ENCODE data around the gene PTPRN2. TPM values are rescaled to one million over a fixed set of nuclear protein-coding genes. Genes with fewer than 3 reads are reported as not detected.

Gene PTPRN2
- total and polyA plus RNA-seq, 4 donors: 18.1 to 69.9 (median 50.4) TPM

GRCh38 chr7:158107806-158108205 is 479.8 kb downstream of the PTPRN2 start:
- WGBS (ENCODE audit: insufficient coverage): 79% methylated on average over 2 of the region's 2 CpGs
- Histone ChIP-seq H3K36me3 (ENCODE audit: control insufficient read depth, insufficient read depth, low read length) (peaks cover 25% of the 10 kb centered on the region), H3K4me3 (ENCODE audit: low read depth, low read length) (no peak overlapping the region), H3K27ac (ENCODE audit: low read depth, low read length) (no peak overlapping the region), H3K9me3 (ENCODE audit: control insufficient read depth, insufficient read depth, low read length) (no peaks in the 10 kb centered on the region), H3K27me3 (ENCODE audit: control insufficient read depth, insufficient read depth, low read length) (no peaks in the 10 kb centered on the region), H3K4me1 (ENCODE audit: control insufficient read depth, insufficient read depth, low read length) (peaks cover 4% of the 10 kb centered on the region)
- DNase-seq (ENCODE audit: low read depth in 4 of 6, low spot score in 6 of 6): no peak

GRCh38 chr7:158106272-158106671 is 481.4 kb downstream of the PTPRN2 start:
- WGBS (ENCODE audit: insufficient coverage): 64% methylated on average over 2 of the region's 3 CpGs

GRCh38 chr7:158103378-158103777 is 484.2 kb downstream of the PTPRN2 start:
- no peak overlapping the region for H3K4me3 ChIP-seq (ENCODE audit: low read depth, low read length)
- no peak overlapping the region for H3K27ac ChIP-seq (ENCODE audit: low read depth, low read length)
- peaks cover under 1% of the 10 kb centered on the region for H3K4me1 ChIP-seq (ENCODE audit: control insufficient read depth, insufficient read depth, low read length)
- H3K36me3 ChIP-seq (ENCODE audit: control insufficient read depth, insufficient read depth, low read length): peaks cover 13% of the 10 kb centered on the region
- no peak for DNase-seq (ENCODE audit: low read depth in 4 of 6, low spot score in 6 of 6)
- H3K9me3 ChIP-seq (ENCODE audit: control insufficient read depth, insufficient read depth, low read length): no peaks in the 10 kb centered on the region
- H3K27me3 ChIP-seq (ENCODE audit: control insufficient read depth, insufficient read depth, low read length): no peaks in the 10 kb centered on the region
- 97% methylated on average over 6 of the region's 7 CpGs for WGBS (ENCODE audit: insufficient coverage)

More at GRCh38 chr7:158106272-158106671, 481.4 kb downstream of the PTPRN2 start:
- Histone ChIP-seq H3K9me3 (ENCODE audit: control insufficient read depth, insufficient read depth, low read length) (no peaks in the 10 kb centered on the region), H3K36me3 (ENCODE audit: control insufficient read depth, insufficient read depth, low read length) (peaks cover 23% of the 10 kb centered on the region), H3K4me1 (ENCODE audit: control insufficient read depth, insufficient read depth, low read length) (peaks cover 4% of the 10 kb centered on the region), H3K4me3 (ENCODE audit: low read depth, low read length) (no peak overlapping the region), H3K27ac (ENCODE audit: low read depth, low read length) (no peak overlapping the region), H3K27me3 (ENCODE audit: control insufficient read depth, insufficient read depth, low read length) (no peaks in the 10 kb centered on the region)
- DNase-seq (ENCODE audit: low read depth in 4 of 6, low spot score in 6 of 6): no peak

- Histone ChIP-seq H3K4me3 (ENCODE audit: low read depth, low read length) (no peak overlapping the region), H3K4me1 (ENCODE audit: control insufficient read depth, insufficient read depth, low read length) (peaks cover 5% of the 10 kb centered on the region), H3K36me3 (ENCODE audit: control insufficient read depth, insufficient read depth, low read length) (peaks cover 18% of the 10 kb centered on the region), H3K27ac (ENCODE audit: low read depth, low read length) (no peak overlapping the region), H3K9me3 (ENCODE audit: control insufficient read depth, insufficient read depth, low read length) (no peaks in the 10 kb centered on the region), H3K27me3 (ENCODE audit: control insufficient read depth, insufficient read depth, low read length) (no peaks in the 10 kb centered on the region)
- DNase-seq (ENCODE audit: low read depth in 4 of 6, low spot score in 6 of 6): no peak
- 93% methylated on average over 9 of the region's 9 CpGs for WGBS (ENCODE audit: insufficient coverage)
Measured at GRCh38 chr7:158102897-158103296, 484.7 kb downstream of the PTPRN2 start.

- H3K27ac ChIP-seq (ENCODE audit: low read depth, low read length): no peak overlapping the region
- 85% methylated on average over 14 of the region's 14 CpGs for WGBS (ENCODE audit: insufficient coverage)
- DNase-seq (ENCODE audit: low read depth in 4 of 6, low spot score in 6 of 6): no peak
- peaks cover 11% of the 10 kb centered on the region for H3K4me1 ChIP-seq (ENCODE audit: control insufficient read depth, insufficient read depth, low read length)
- H3K27me3 ChIP-seq (ENCODE audit: control insufficient read depth, insufficient read depth, low read length): no peaks in the 10 kb centered on the region
- H3K36me3 ChIP-seq (ENCODE audit: control insufficient read depth, insufficient read depth, low read length): peaks cover 16% of the 10 kb centered on the region
- no peaks in the 10 kb centered on the region for H3K9me3 ChIP-seq (ENCODE audit: control insufficient read depth, insufficient read depth, low read length)
- H3K4me3 ChIP-seq (ENCODE audit: low read depth, low read length): no peak overlapping the region
Measured at GRCh38 chr7:158101821-158102450, 485.7 kb downstream of the PTPRN2 start.

- Histone ChIP-seq H3K4me3 (ENCODE audit: low read depth, low read length) (no peak overlapping the region), H3K4me1 (ENCODE audit: control insufficient read depth, insufficient read depth, low read length) (peaks cover 11% of the 10 kb centered on the region), H3K27ac (ENCODE audit: low read depth, low read length) (no peak overlapping the region), H3K36me3 (ENCODE audit: control insufficient read depth, insufficient read depth, low read length) (peaks cover 16% of the 10 kb centered on the region), H3K27me3 (ENCODE audit: control insufficient read depth, insufficient read depth, low read length) (no peaks in the 10 kb centered on the region), H3K9me3 (ENCODE audit: control insufficient read depth, insufficient read depth, low read length) (no peaks in the 10 kb centered on the region)
- 92% methylated on average over 44 of the region's 54 CpGs for WGBS (ENCODE audit: insufficient coverage)
- DNase-seq (ENCODE audit: low read depth in 4 of 6, low spot score in 6 of 6): no peak
Measured at GRCh38 chr7:158098125-158099030, 489.2 kb downstream of the PTPRN2 start.

GRCh38 chr7:158097453-158098124 is 490.0 kb downstream of the PTPRN2 start:
- WGBS (ENCODE audit: insufficient coverage): 51% methylated on average over 29 of the region's 39 CpGs
- Histone ChIP-seq H3K27ac (ENCODE audit: low read depth, low read length) (no peak overlapping the region), H3K36me3 (ENCODE audit: control insufficient read depth, insufficient read depth, low read length) (peaks cover 14% of the 10 kb centered on the region), H3K4me3 (ENCODE audit: low read depth, low read length) (no peak overlapping the region), H3K4me1 (ENCODE audit: control insufficient read depth, insufficient read depth, low read length) (peaks cover 15% of the 10 kb centered on the region), H3K27me3 (ENCODE audit: control insufficient read depth, insufficient read depth, low read length) (no peaks in the 10 kb centered on the region), H3K9me3 (ENCODE audit: control insufficient read depth, insufficient read depth, low read length) (no peaks in the 10 kb centered on the region)
- DNase-seq (ENCODE audit: low read depth in 4 of 6, low spot score in 6 of 6): peak in 2 of 6 donors; percentile 31 to 83

- H3K9me3 ChIP-seq (ENCODE audit: control insufficient read depth, insufficient read depth, low read length): no peaks in the 10 kb centered on the region
- no peak overlapping the region for H3K4me3 ChIP-seq (ENCODE audit: low read depth, low read length)
- peaks cover 12% of the 10 kb centered on the region for H3K36me3 ChIP-seq (ENCODE audit: control insufficient read depth, insufficient read depth, low read length)
- H3K4me1 ChIP-seq (ENCODE audit: control insufficient read depth, insufficient read depth, low read length): peaks cover 15% of the 10 kb centered on the region
- H3K27ac ChIP-seq (ENCODE audit: low read depth, low read length): no peak overlapping the region
- WGBS (ENCODE audit: insufficient coverage): 65% methylated on average over 5 of the region's 10 CpGs
- H3K27me3 ChIP-seq (ENCODE audit: control insufficient read depth, insufficient read depth, low read length): no peaks in the 10 kb centered on the region
- no peak for DNase-seq (ENCODE audit: low read depth in 4 of 6, low spot score in 6 of 6)
Measured at GRCh38 chr7:158097106-158097452, 490.5 kb downstream of the PTPRN2 start.

- 67% methylated on average over 5 of the region's 8 CpGs for WGBS (ENCODE audit: insufficient coverage)
- no peak overlapping the region for H3K27ac ChIP-seq (ENCODE audit: low read depth, low read length)
- peaks cover 15% of the 10 kb centered on the region for H3K4me1 ChIP-seq (ENCODE audit: control insufficient read depth, insufficient read depth, low read length)
- peaks cover 7% of the 10 kb centered on the region for H3K36me3 ChIP-seq (ENCODE audit: control insufficient read depth, insufficient read depth, low read length)
- H3K4me3 ChIP-seq (ENCODE audit: low read depth, low read length): no peak overlapping the region
- no peaks in the 10 kb centered on the region for H3K27me3 ChIP-seq (ENCODE audit: control insufficient read depth, insufficient read depth, low read length)
- no peaks in the 10 kb centered on the region for H3K9me3 ChIP-seq (ENCODE audit: control insufficient read depth, insufficient read depth, low read length)
- no peak for DNase-seq (ENCODE audit: low read depth in 4 of 6, low spot score in 6 of 6)
Measured at GRCh38 chr7:158096582-158096981, 491.0 kb downstream of the PTPRN2 start.
